Activated naive CD8-positive, alpha-beta T cell treated with anti-CD3 and anti-CD28 coated beads, Interleukin-2, amount 10 ng/mL, durations not matched to agents 7 days and 5 days (primary cell): Measurements from ENCODE around the gene CSTB. TPM values are rescaled to one million over a fixed set of nuclear protein-coding genes. Genes with fewer than 3 reads are reported as not detected.
A peak's percentile ranks its signal among the peaks of the same experiment; 100 is the strongest.

Source experiments
- ATAC-seq: fragments of 150-1000 bp; cut with Tn5 transposase; one replicate; pipeline ENCODE4 v1.10.0; 2021; ENCODE audit warnings: low read depth, moderate library complexity
- POLR2A ChIA-PET: fragments of 350-600 bp; sonication (Branson Sonifier 250); formaldehyde crosslinking; loops from one replicate; lab custom pipeline; 2021; ENCODE audit warnings: antibody characterized with exemption; lab: Charles Lee
- DNase-seq: peaks from one replicate; pipeline ENCODE4 v3.0.0; 2021
- H3K27ac Mint-ChIP-seq: one replicate; pipeline ENCODE4 v1.8.0; 2022; ENCODE audit warnings: mild to moderate bottlenecking, mixed read lengths
- H3K27me3 Mint-ChIP-seq: one replicate; pipeline ENCODE4 v1.8.0; 2022; ENCODE audit warnings: mild to moderate bottlenecking, moderate library complexity, mixed read lengths
- H3K36me3 Mint-ChIP-seq: one replicate; pipeline ENCODE4 v1.8.0; 2021; ENCODE audit warnings: mild to moderate bottlenecking, mixed read lengths
- H3K4me1 Mint-ChIP-seq: one replicate; pipeline ENCODE4 v1.8.0; 2021; ENCODE audit warnings: mixed read lengths
- H3K4me3 Mint-ChIP-seq: one replicate; pipeline ENCODE4 v1.8.0; 2022; ENCODE audit warnings: mild to moderate bottlenecking, moderate library complexity, mixed read lengths
- H3K9me3 Mint-ChIP-seq: one replicate; pipeline ENCODE4 v1.8.0; 2021; ENCODE audit warnings: mixed read lengths
- total RNA-seq, 2 experiments: library from RNA; stranded (reverse); gene quantifications; one replicate each; pipeline ENCODE4 v1.2.3, GENCODE V29; 2021

The CSTB gene
- total RNA-seq, 2 experiments from 2014 or later: 59.5 to 60.2 TPM

- no peak overlapping the region for H3K27ac Mint-ChIP-seq
- ATAC-seq (no peak), DNase-seq (no peak)
- no peaks in the 10 kb centered on the region for H3K27me3 Mint-ChIP-seq
- no peaks in the 10 kb centered on the region for H3K9me3 Mint-ChIP-seq
- H3K4me3 Mint-ChIP-seq: no peak overlapping the region
- H3K36me3 Mint-ChIP-seq: peaks cover 9% of the 10 kb centered on the region
- POLR2A ChIA-PET: no interaction called here
- peaks cover 6% of the 10 kb centered on the region for H3K4me1 Mint-ChIP-seq
These were observed 22.7 kb downstream of the CSTB start for GRCh38 chr21:43753439-43753799.

GRCh38 chr21:43752758-43753438, 23.2 kb downstream of the CSTB start:
- ATAC-seq: no peak
- H3K9me3 Mint-ChIP-seq: no peaks in the 10 kb centered on the region
- no peak overlapping the region for H3K4me3 Mint-ChIP-seq
- POLR2A ChIA-PET: no interaction called here
- peaks cover 6% of the 10 kb centered on the region for H3K4me1 Mint-ChIP-seq
- H3K27ac Mint-ChIP-seq: no peak overlapping the region
- no peak for DNase-seq
- H3K36me3 Mint-ChIP-seq: peaks cover 9% of the 10 kb centered on the region
- no peaks in the 10 kb centered on the region for H3K27me3 Mint-ChIP-seq

GRCh38 chr21:43751955-43752591, 24.0 kb downstream of the CSTB start:
- Mint-ChIP-seq H3K36me3 (peaks cover 9% of the 10 kb centered on the region), H3K9me3 (no peaks in the 10 kb centered on the region), H3K4me1 (peaks cover 6% of the 10 kb centered on the region), H3K27me3 (no peaks in the 10 kb centered on the region), H3K27ac (no peak overlapping the region), H3K4me3 (no peak overlapping the region)
- POLR2A ChIA-PET: no interaction called here
- ATAC-seq (no peak), DNase-seq (no peak)

- H3K9me3 Mint-ChIP-seq: no peaks in the 10 kb centered on the region
- no peaks in the 10 kb centered on the region for H3K27me3 Mint-ChIP-seq
- H3K4me1 Mint-ChIP-seq: peaks cover 6% of the 10 kb centered on the region
- DNase-seq: no peak
- peak overlapping the region; percentile 58 for H3K27ac Mint-ChIP-seq
- ATAC-seq: no peak
- POLR2A ChIA-PET: no interaction called here
- H3K4me3 Mint-ChIP-seq: no peak overlapping the region
- H3K36me3 Mint-ChIP-seq: peaks cover 9% of the 10 kb centered on the region
These were observed 25.6 kb downstream of the CSTB start for GRCh38 chr21:43750339-43751033.

GRCh38 chr21:43749651-43750262, 26.4 kb downstream of the CSTB start:
- peaks cover 6% of the 10 kb centered on the region for H3K4me1 Mint-ChIP-seq
- DNase-seq (no peak), ATAC-seq (peak; percentile 49)
- H3K9me3 Mint-ChIP-seq: no peaks in the 10 kb centered on the region
- peak overlapping the region; percentile 30 for H3K27ac Mint-ChIP-seq
- POLR2A ChIA-PET: interaction anchor here (0.6 kb wide), 1 partner anchor 27 kb away, joined by 3 read pairs; no protein-coding TSS in a partner anchor
- H3K27me3 Mint-ChIP-seq: no peaks in the 10 kb centered on the region
- peaks cover 11% of the 10 kb centered on the region for H3K36me3 Mint-ChIP-seq
- no peak overlapping the region for H3K4me3 Mint-ChIP-seq

- no peak overlapping the region for H3K4me3 Mint-ChIP-seq
- no peaks in the 10 kb centered on the region for H3K27me3 Mint-ChIP-seq
- H3K9me3 Mint-ChIP-seq: no peaks in the 10 kb centered on the region
- peaks cover 9% of the 10 kb centered on the region for H3K36me3 Mint-ChIP-seq
- ATAC-seq: no peak
- POLR2A ChIA-PET: no interaction called here
- no peak for DNase-seq
- H3K4me1 Mint-ChIP-seq: peaks cover 6% of the 10 kb centered on the region
- no peak overlapping the region for H3K27ac Mint-ChIP-seq
These were observed 27.5 kb downstream of the CSTB start for GRCh38 chr21:43748622-43749021.

- POLR2A ChIA-PET: no interaction called here
- H3K4me3 Mint-ChIP-seq: no peak overlapping the region
- no peaks in the 10 kb centered on the region for H3K9me3 Mint-ChIP-seq
- H3K27ac Mint-ChIP-seq: no peak overlapping the region
- ATAC-seq (no peak), DNase-seq (no peak)
- H3K27me3 Mint-ChIP-seq: no peaks in the 10 kb centered on the region
- H3K36me3 Mint-ChIP-seq: peaks cover 6% of the 10 kb centered on the region
- H3K4me1 Mint-ChIP-seq: peaks cover 6% of the 10 kb centered on the region
These were observed 30.2 kb downstream of the CSTB start for GRCh38 chr21:43745772-43746517.

GRCh38 chr21:43744725-43745124, 31.4 kb downstream of the CSTB start:
- H3K4me1 Mint-ChIP-seq: peaks cover 6% of the 10 kb centered on the region
- no peaks in the 10 kb centered on the region for H3K9me3 Mint-ChIP-seq
- DNase-seq: no peak
- H3K27me3 Mint-ChIP-seq: no peaks in the 10 kb centered on the region
- peaks cover 6% of the 10 kb centered on the region for H3K36me3 Mint-ChIP-seq
- no peak overlapping the region for H3K27ac Mint-ChIP-seq
- ATAC-seq: no peak
- H3K4me3 Mint-ChIP-seq: no peak overlapping the region
- POLR2A ChIA-PET: no interaction called here

- DNase-seq (no peak), ATAC-seq (no peak)
- no peaks in the 10 kb centered on the region for H3K9me3 Mint-ChIP-seq
- no peak overlapping the region for H3K4me3 Mint-ChIP-seq
- no peaks in the 10 kb centered on the region for H3K4me1 Mint-ChIP-seq
- H3K36me3 Mint-ChIP-seq: peaks cover 7% of the 10 kb centered on the region
- no peaks in the 10 kb centered on the region for H3K27me3 Mint-ChIP-seq
- no peak overlapping the region for H3K27ac Mint-ChIP-seq
- POLR2A ChIA-PET: no interaction called here
These were observed 32.2 kb downstream of the CSTB start for GRCh38 chr21:43743947-43744346.

- H3K4me1 Mint-ChIP-seq: peaks cover 2% of the 10 kb centered on the region
- ATAC-seq (no peak), DNase-seq (no peak)
- no peaks in the 10 kb centered on the region for H3K9me3 Mint-ChIP-seq
- no peak overlapping the region for H3K4me3 Mint-ChIP-seq
- POLR2A ChIA-PET: no interaction called here
- H3K36me3 Mint-ChIP-seq: peaks cover 12% of the 10 kb centered on the region
- H3K27me3 Mint-ChIP-seq: no peaks in the 10 kb centered on the region
- H3K27ac Mint-ChIP-seq: no peak overlapping the region
These were observed 34.5 kb downstream of the CSTB start for GRCh38 chr21:43741423-43742096.

- H3K4me1 Mint-ChIP-seq: peaks cover 2% of the 10 kb centered on the region
- no peaks in the 10 kb centered on the region for H3K27me3 Mint-ChIP-seq
- DNase-seq (no peak), ATAC-seq (peak; percentile 26)
- no peak overlapping the region for H3K4me3 Mint-ChIP-seq
- POLR2A ChIA-PET: no interaction called here
- H3K9me3 Mint-ChIP-seq: no peaks in the 10 kb centered on the region
- H3K27ac Mint-ChIP-seq: peak overlapping the region; percentile 38
- H3K36me3 Mint-ChIP-seq: peaks cover 17% of the 10 kb centered on the region
These were observed 35.5 kb downstream of the CSTB start for GRCh38 chr21:43740497-43741156.

- POLR2A ChIA-PET: no interaction called here
- peaks cover 16% of the 10 kb centered on the region for H3K36me3 Mint-ChIP-seq
These were observed 36.3 kb downstream of the CSTB start for GRCh38 chr21:43739621-43740435.

More at GRCh38 chr21:43739621-43740435, 36.3 kb downstream of the CSTB start:
- Mint-ChIP-seq H3K9me3 (no peaks in the 10 kb centered on the region), H3K27ac (no peak overlapping the region), H3K4me3 (no peak overlapping the region), H3K4me1 (peaks cover 5% of the 10 kb centered on the region), H3K27me3 (no peaks in the 10 kb centered on the region)
- ATAC-seq (no peak), DNase-seq (no peak)
